Smooth muscle cell of trachea (primary cell): ENCODE results near the gene ATXN7L2. TPM values are rescaled to one million over a fixed set of nuclear protein-coding genes. Genes with fewer than 3 reads are reported as not detected.

Experiments used
- total RNA-seq: library from RNA; depleted of rRNA; stranded (reverse); fragments of >200 nt; gene quantifications from 2 replicates; pipeline ENCODE4 v1.2.1, GENCODE V29; 2014

ATXN7L2 gene, protein sequence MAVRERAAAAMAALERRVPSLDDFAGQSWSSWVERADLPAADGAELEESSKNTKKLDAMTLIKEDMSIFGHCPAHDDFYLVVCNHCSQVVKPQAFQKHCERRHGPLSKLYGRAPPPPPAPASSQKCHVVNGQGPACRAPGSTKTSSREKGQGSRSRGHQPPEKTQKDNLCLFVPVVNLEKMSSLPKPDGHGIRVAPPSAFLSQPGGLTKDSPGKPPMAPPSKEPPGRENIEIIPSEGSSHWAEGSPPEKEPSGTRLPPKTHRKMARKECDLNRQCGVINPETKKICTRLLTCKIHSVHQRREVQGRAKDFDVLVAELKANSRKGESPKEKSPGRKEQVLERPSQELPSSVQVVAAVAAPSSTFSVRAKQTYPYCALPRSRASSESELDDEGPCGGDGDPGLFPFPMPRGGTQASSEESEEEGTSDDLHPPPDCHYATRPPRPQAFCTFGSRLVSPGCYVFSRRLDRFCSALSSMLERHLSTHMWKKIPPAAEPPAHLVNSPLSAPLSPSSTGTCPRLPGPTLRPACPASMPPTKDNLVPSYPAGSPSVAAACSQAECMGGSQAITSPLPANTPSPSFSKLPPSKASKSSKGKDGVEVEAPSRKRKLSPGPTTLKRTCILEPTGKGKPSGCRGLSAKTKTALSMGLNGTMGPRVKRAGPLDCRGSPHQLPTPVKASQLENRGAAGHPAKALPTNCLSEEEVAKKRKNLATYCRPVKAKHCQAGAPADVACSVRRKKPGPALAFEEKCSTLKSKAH
- total RNA-seq, result 1.7 and 3.3 TPM in 2 replicates

DNA sequence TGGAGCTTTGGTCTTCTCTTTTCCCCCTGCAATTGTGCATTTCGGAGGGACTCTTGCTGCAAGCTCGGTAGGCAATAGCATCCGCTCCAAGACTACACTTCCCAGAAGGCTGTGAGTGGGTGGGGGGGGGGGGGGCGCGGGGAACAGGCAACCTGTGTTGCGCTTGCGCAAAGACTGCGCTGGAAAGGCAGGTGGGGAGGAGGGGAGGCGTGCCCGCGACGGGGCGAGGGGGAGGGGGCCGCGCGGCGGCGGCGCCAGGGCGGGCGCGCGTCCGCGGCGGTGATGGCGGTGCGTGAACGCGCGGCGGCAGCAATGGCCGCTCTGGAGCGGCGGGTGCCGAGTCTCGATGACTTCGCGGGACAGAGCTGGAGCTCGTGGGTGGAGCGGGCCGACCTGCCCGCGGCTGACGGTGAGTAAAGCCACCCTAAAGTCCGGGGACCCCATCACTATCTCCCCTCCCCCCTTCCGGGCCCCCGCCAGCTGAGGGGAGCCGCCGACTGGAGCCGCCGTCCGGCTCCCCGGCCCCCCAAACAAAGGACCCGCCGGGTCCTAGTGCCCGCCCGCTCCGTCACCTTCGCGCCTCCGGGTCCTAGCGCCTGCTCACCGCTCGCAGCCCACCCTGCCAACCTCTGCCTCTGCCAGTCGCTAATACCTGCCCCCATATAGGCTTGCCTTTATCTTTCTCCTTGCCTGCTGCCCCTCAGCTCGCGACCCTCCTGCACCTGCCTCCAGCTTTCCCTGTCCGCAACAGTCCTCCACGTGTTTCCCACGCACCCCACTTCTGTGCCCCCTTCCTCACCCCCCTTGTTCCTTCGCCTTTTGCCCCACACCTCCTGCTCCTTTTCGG is at the start of gene ATXN7L2:
Gene ATXN7L2 (plus strand): TSS at position 234 of the 847 bp plus-strand sequence. CDS start 49 bp downstream, at position 283.

DNA sequence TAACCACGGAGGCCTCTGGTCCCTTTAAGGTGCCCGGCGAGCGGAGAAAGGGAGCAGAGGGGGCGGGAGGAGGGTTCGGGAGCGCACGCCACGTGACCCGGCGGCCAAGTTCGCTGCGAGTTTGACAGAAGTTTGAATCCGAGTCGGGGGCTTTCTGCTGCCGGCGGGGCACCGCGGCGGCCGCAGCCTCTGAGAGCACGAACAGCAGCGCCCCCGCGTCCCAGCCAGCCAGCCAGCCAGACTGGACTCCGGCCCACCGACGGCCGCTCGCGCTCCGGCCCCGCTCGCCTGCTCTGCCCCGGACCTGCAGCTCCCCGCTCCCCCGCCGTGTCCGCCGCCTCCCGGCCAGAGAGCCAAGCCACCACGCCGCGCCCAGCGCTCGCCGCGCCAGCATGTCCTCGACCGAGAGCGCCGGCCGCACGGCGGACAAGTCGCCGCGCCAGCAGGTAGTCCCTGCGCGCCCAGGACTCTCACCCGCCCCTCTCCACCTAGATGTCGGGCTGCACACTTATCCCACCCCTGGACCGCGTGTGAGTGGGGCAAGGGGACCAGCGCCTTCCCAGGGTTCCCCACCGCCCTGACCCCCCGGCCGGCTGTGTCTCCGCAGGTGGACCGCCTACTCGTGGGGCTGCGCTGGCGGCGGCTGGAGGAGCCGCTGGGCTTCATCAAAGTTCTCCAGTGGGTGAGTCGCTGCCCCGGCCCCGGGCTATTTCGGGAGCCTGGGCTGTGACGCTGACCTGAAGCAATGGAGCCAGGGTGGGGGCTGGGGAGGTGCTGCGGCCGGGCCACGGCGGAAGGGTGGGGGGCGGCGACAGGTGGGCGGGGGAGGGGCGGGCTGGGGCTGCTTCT is 17.0 kb upstream of the ATXN7L2 start, which contains the start of gene SYPL2:
Gene SYPL2 (plus strand): TSS at position 95 of the 849 bp plus-strand sequence. CDS start 298 bp downstream, at position 393.

DNA sequence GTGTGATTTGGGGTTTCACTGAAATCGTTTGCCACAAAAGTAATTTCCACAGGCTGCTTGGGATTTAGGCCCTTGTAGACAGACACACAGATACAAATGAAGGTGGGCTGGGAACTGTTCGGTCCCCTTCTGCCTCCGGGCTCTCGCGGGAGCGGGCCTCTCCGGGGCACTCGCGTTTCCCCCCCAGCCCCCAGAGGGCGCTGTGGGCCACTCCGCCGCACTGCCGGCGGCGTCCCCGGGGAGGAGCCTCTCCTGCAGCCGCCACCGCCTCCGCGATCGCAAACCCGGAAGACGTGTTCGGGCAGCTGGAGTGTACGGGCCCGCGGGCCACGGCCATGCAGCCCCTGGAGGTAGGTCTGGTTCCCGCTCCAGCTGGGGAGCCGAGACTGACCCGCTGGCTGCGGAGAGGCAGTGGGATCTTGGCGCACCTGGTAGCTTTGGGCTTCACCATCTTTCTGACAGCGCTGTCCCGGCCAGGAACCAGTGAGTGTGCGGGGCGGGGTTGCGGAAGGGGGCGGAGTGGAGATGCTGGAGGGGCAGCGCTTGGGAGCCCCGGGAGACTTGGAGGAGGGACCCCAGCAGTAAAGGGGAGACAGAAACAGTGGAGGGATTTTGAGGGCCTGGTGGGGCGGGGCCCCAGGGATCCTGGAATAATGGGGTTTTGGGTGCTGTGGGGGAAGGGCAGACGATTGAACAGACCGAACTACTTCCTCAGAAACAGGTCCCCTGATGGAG is 10.3 kb downstream of the ATXN7L2 start, which contains the start of gene CYB561D1:
Gene CYB561D1 (plus strand): TSS at position 290 of the 735 bp plus-strand sequence. CDS start 46 bp downstream, at position 336.

DNA sequence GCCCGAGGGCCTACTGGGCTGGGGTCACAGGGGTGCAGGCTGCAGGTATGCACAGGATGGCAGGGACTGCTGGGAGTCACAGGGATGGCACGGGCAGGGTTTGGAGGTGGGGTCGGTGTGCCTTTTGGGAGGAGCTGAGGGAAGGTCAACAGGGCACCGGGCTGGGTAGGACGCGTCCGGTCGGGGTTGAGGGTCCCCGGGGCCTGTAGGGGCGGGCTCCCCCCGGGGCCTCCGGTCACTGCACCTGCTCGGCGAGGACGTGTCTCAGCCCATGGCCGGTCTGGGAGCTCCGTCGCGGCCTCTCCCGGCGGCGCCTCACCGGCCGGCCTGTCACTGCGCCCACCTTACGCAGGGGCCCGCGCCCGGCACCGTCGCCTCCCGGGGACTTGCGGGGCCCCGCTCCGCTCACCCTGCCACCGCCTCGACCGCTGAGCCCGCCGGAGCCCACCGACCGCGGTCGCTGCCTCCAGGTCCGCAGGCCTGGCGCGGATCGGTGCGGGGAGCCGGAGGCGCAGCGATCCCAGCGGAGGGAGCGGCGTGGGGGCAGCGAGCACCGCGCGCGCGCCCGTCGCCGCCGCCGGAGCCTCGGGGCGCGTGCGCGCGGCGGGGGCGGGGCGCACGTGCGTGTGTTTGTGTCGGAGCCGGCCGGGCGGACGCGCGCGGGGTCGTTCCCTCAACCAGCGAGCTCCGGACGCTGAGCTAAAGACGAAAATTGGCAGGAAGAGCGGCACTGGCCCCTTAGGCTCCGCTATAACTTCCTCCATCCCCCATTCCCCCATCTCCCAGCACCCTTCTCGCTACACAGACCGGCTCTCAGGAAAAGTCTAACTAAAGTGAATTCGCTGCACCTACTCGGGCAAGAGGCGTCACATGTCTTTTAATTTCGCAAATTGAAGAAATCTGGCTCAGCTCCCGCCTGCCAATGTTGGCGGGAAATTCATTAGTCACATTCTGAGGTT is 25.8 kb downstream of the ATXN7L2 start, which contains the start of gene AMIGO1:
Gene AMIGO1 (minus strand): TSS at position 552 of the 959 bp plus-strand sequence. CDS start 815 bp downstream, outside the sequence.

DNA sequence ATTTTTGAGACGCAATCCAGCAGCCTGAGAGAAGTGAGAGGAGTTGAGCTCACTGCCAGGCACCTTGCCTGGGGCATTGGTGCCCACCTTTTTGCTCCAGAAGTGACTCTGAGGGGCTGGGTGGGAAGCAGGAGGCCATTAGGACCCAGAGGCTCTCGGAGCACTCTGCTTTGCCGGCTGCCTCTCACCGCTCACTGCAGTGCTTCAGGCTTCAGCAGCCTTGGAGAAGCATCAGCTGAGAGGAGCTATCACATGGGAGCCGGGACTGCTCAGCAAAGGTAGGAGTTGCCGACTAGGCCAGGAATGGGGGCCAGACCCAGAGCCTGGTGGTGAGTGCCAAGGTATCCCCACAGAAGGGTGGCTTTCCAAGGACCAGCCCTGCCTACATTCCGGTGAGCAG is 56.0 kb downstream of the ATXN7L2 start, which contains the start of gene GPR61:
Gene GPR61 (plus strand): TSS at position 197 of the 400 bp plus-strand sequence. CDS start 3,151 bp downstream, outside the sequence.

Other genes with a start within 250 kb of the ATXN7L2 start
- gene CELSR2, start 234.4 kb upstream of the ATXN7L2 start, total RNA-seq, result 1.5 TPM in 2 replicates
- 3.8 and 13.2 TPM in 2 replicates for gene PSRC1, start 200.8 kb upstream of the ATXN7L2 start, total RNA-seq
- not detected in 2 replicates for gene MYBPHL, start 176.9 kb upstream of the ATXN7L2 start, total RNA-seq
- 8.9 and 9.6 TPM in 2 replicates for gene SORT1, start 86.0 kb upstream of the ATXN7L2 start, total RNA-seq
- gene PSMA5, start 57.5 kb upstream of the ATXN7L2 start, total RNA-seq, result 30.4 and 60.2 TPM in 2 replicates
- gene SYPL2, start 17.4 kb upstream of the ATXN7L2 start, total RNA-seq, result 0.29 and 1.2 TPM in 2 replicates
- 6.4 and 6.8 TPM in 2 replicates for gene CYB561D1, start 10.2 kb downstream of the ATXN7L2 start, total RNA-seq
- gene AMIGO1, start 25.8 kb downstream of the ATXN7L2 start, total RNA-seq, result 1.0 and 3.6 TPM in 2 replicates
- gene GPR61, start 56.0 kb downstream of the ATXN7L2 start, total RNA-seq, result under 0.01 TPM in 1 of 2 replicates, not detected in the other
- gene GNAI3, start 64.7 kb downstream of the ATXN7L2 start, total RNA-seq, result 13.6 and 21.8 TPM in 2 replicates
- gene GNAT2, start 135.7 kb downstream of the ATXN7L2 start, total RNA-seq, result 0.17 and 0.29 TPM in 2 replicates
- 66.3 and 91.5 TPM in 2 replicates for gene AMPD2, start 135.9 kb downstream of the ATXN7L2 start, total RNA-seq
- gene GSTM4, start 172.2 kb downstream of the ATXN7L2 start, total RNA-seq, result 23.5 and 28.2 TPM in 2 replicates
- gene GSTM2, start 184.2 kb downstream of the ATXN7L2 start, total RNA-seq, result 26.3 and 50.8 TPM in 2 replicates
- gene GSTM1, start 203.9 kb downstream of the ATXN7L2 start, total RNA-seq, result 0.15 and 25.1 TPM in 2 replicates
- gene GSTM5, start 228.3 kb downstream of the ATXN7L2 start, total RNA-seq, result 6.4 and 34.2 TPM in 2 replicates